Esophagus squamous epithelium (tissue), 5 donors: ENCODE data around the gene SIDT1. TPM values are rescaled to one million over a fixed set of nuclear protein-coding genes. Genes with fewer than 3 reads are reported as not detected.

Experiments used
- DNase-seq: peaks from one replicate; lab custom pipeline; 2025; lab: John Stamatoyannopoulos, UW
- H3K27ac ChIP-seq, 4 donors: fragments of 200-600 bp; sonication (generic); one replicate each; pipeline ENCODE4 v1.5.1; 2016 to 2019; ENCODE audit warnings: mild to moderate bottlenecking in 1 of 4
- H3K27me3 ChIP-seq, 4 donors: fragments of 200-600 bp; sonication (generic); 1 replicate in 3 of 4; 2 replicates in 1 of 4; pipeline versions ENCODE4 v1.5.1 to v1.6.0; 2017 to 2021; ENCODE audit warnings: antibody characterized with exemption in 1 of 4
- H3K36me3 ChIP-seq, 3 donors: fragments of 200-600 bp; sonication (generic); one replicate each; pipeline ENCODE4 v1.5.1; 2016 to 2019
- H3K4me1 ChIP-seq, 3 donors: fragments of 200-600 bp; sonication (generic); one replicate each; pipeline ENCODE4 v1.5.1; 2017 to 2019
- H3K4me3 ChIP-seq, 4 donors: fragments of 200-600 bp; sonication (generic); 1 replicate in 3 of 4; 2 replicates in 1 of 4; pipeline ENCODE4 v1.5.1; 2016 to 2019; ENCODE audit warnings: mild to moderate bottlenecking in 2 of 4, moderate library complexity in 1 of 4
- H3K9me3 ChIP-seq, 3 donors: fragments of 200-600 bp; sonication (generic); one replicate each; pipeline ENCODE4 v1.5.1; 2016 to 2019
- CTCF ChIP-seq, 6 experiments: fragments of 450-650 bp in 4 of 6; fragments of 200-600 bp in 2 of 6; sonication (generic) in 2 of 6; IDR thresholded peaks; one replicate each; pipeline ENCODE4 v1.5.1; 2016 to 2019; ENCODE audit warnings: antibody characterized with exemption in 6 of 6, mild to moderate bottlenecking in 4 of 6, moderate library complexity in 4 of 6
- POLR2A ChIP-seq, 4 donors: fragments of 450-650 bp; IDR thresholded peaks; one replicate each; pipeline ENCODE4 v1.6.1; 2017; ENCODE audit warnings: antibody characterized with exemption in 4 of 4, mild to moderate bottlenecking in 4 of 4, moderate library complexity in 3 of 4
- WGBS, 2 donors: methylation state at CpG; one replicate each; pipeline ENCODE4 v1.1.5; 2018; 5-methylcytosine and 5-hydroxymethylcytosine counted together
- intact Hi-C: fragments of 100-400 bp; cut with DNase I; formaldehyde crosslinking; loops from one replicate; pipeline ENCODE4 v1.15.0; 2022
- total RNA-seq, 4 donors: library from RNA; depleted of rRNA; stranded (reverse); fragments of >200 nt; gene quantifications; one replicate each; pipeline ENCODE4 v1.1.0, GENCODE V29; 2016
- donor health status: DM: yes; HTN: yes; CAD: no.

SIDT1 gene
- total RNA-seq, 4 donors from 2014 or later: 3.8 to 4.4 (median 4.3) TPM

GRCh38 chr3:113508966-113509365 is 23.4 kb upstream of the SIDT1 start:
- Histone ChIP-seq H3K4me1 (peaks cover 4 to 10% (median 6%) of the 10 kb centered on the region in 3 donors), H3K27me3 (no peaks in the 10 kb centered on the region), H3K4me3 (no peak overlapping the region), H3K27ac (no peak overlapping the region), H3K9me3 (no peaks in the 10 kb centered on the region), H3K36me3 (peaks cover 0 to 22% (median 0%) of the 10 kb centered on the region in 3 donors)
- intact Hi-C loops: no loop called here
- WGBS, 2 donors: 0 to 50% methylated on average over 1 of the region's 1 CpG
- no peak for TF ChIP-seq CTCF (IDR thresholded peaks at IDR 0.05)
- no peak for TF ChIP-seq POLR2A (IDR thresholded peaks at IDR 0.05)
- DNase-seq: no peak

- Histone ChIP-seq H3K27me3 (peaks cover 0 to 9% (median 0%) of the 10 kb centered on the region in 4 donors), H3K27ac (peak overlapping the region; percentile 73 to 94 (median 94)), H3K4me3 (peak overlapping the region; percentile 52 to 93 (median 84)), H3K4me1 (peaks cover 9 to 27% (median 13%) of the 10 kb centered on the region in 3 donors), H3K9me3 (no peaks in the 10 kb centered on the region), H3K36me3 (no peaks in the 10 kb centered on the region)
- DNase-seq: no peak
- intact Hi-C loops: no loop called here
- no peak for TF ChIP-seq POLR2A (IDR thresholded peaks at IDR 0.05)
- no peak for TF ChIP-seq CTCF (IDR thresholded peaks at IDR 0.05)
- 0 to 3% methylated on average over 9 of the region's 9 CpGs for WGBS, 2 donors
These were observed 18.0 kb upstream of the SIDT1 start for GRCh38 chr3:113514265-113514769.

- WGBS, 2 donors: 35 to 49% methylated on average over 5 of the region's 5 CpGs
- Histone ChIP-seq H3K4me1 (peaks cover 9 to 27% (median 13%) of the 10 kb centered on the region in 3 donors), H3K27ac (no peak overlapping the region), H3K36me3 (no peaks in the 10 kb centered on the region), H3K4me3 (peak overlapping the region in 1 of 4 donors; percentile 93), H3K9me3 (no peaks in the 10 kb centered on the region), H3K27me3 (peaks cover 0 to 25% (median 0%) of the 10 kb centered on the region in 4 donors)
- no peak for DNase-seq
- TF ChIP-seq POLR2A (IDR thresholded peaks at IDR 0.05) (no peak), CTCF (IDR thresholded peaks at IDR 0.05) (peak in 2 of 6 experiments; percentile 5 to 18)
- intact Hi-C loops: no loop called here
These were observed 16.2 kb upstream of the SIDT1 start for GRCh38 chr3:113516115-113516505.

GRCh38 chr3:113521981-113522380 is 10.4 kb upstream of the SIDT1 start:
- Histone ChIP-seq H3K27ac (no peak overlapping the region), H3K36me3 (no peaks in the 10 kb centered on the region), H3K27me3 (peaks cover 0 to 29% (median 0%) of the 10 kb centered on the region in 4 donors), H3K4me3 (no peak overlapping the region), H3K9me3 (no peaks in the 10 kb centered on the region), H3K4me1 (no peaks in the 10 kb centered on the region)
- no peak for DNase-seq
- no peak for TF ChIP-seq CTCF (IDR thresholded peaks at IDR 0.05)
- no peak for TF ChIP-seq POLR2A (IDR thresholded peaks at IDR 0.05)
- intact Hi-C loops: no loop called here

- Histone ChIP-seq H3K27me3 (peaks cover 0 to 32% (median 0%) of the 10 kb centered on the region in 4 donors), H3K4me1 (no peaks in the 10 kb centered on the region), H3K4me3 (no peak overlapping the region), H3K36me3 (no peaks in the 10 kb centered on the region), H3K9me3 (no peaks in the 10 kb centered on the region), H3K27ac (no peak overlapping the region)
- DNase-seq: no peak
- intact Hi-C loops: no loop called here
- 54 to 61% methylated on average over 3 of the region's 3 CpGs for WGBS, 2 donors
- TF ChIP-seq CTCF (IDR thresholded peaks at IDR 0.05) (no peak), POLR2A (IDR thresholded peaks at IDR 0.05) (no peak)
These were observed 9.1 kb upstream of the SIDT1 start for GRCh38 chr3:113523241-113523640.
